CD4-positive, alpha-beta T cell (primary cell): Measurements from ENCODE around the gene CCDC24. TPM values are rescaled to one million over a fixed set of nuclear protein-coding genes. Genes with fewer than 3 reads are reported as not detected.

ENCODE experiments used
- ATAC-seq: fragments of 200-7000 bp; cut with Tn5 transposase; one replicate; pipeline ENCODE4 v1.10.0; 2022; ENCODE audit warnings: mild to moderate bottlenecking; ENCODE audit not compliant: poor library complexity
- CTCF ChIA-PET: fragments of 350-600 bp; sonication (Branson Sonifier 250); formaldehyde crosslinking; loops from one replicate; lab custom pipeline; 2021; ENCODE audit warnings: antibody characterized with exemption, inconsistent platforms; lab: Charles Lee
- POLR2A ChIA-PET: fragments of 350-600 bp; sonication (Branson Sonifier 250); formaldehyde crosslinking; loops from one replicate; lab custom pipeline; 2021; ENCODE audit warnings: antibody characterized with exemption, inconsistent platforms; lab: Charles Lee
- DNase-seq, 14 experiments: peaks; one replicate each; pipeline ENCODE4 v3.0.0-alpha.2; 2013 to 2020; ENCODE audit warnings: mixed read lengths in 2 of 14
- H3K27ac ChIP-seq, 2 donors: one replicate each; pipeline versions ENCODE4 v1.5.1 to v1.7.0; 2013; ENCODE audit warnings: low read length in 2 of 2, low read depth in 1 of 2, mild to moderate bottlenecking in 1 of 2
- H3K27me3 ChIP-seq, 2 experiments: 1 replicate in 1 of 2; 2 replicates in 1 of 2; pipeline versions ENCODE4 v1.6.1 to v1.7.0; 2013; ENCODE audit warnings: low read length in 2 of 2, control low read depth in 1 of 2, mild to moderate bottlenecking in 1 of 2, moderate library complexity in 1 of 2; ENCODE audit not compliant: insufficient read depth in 2 of 2, control insufficient read depth in 1 of 2
- H3K36me3 ChIP-seq: one replicate; pipeline ENCODE4 v1.6.1; 2013; ENCODE audit warnings: low read length, control low read depth; ENCODE audit not compliant: insufficient read depth
- H3K4me1 ChIP-seq: one replicate; pipeline ENCODE4 v1.6.1; 2013; ENCODE audit warnings: low read length, control low read depth; ENCODE audit not compliant: insufficient read depth
- H3K4me3 ChIP-seq: one replicate; pipeline ENCODE4 v1.5.1; 2013; ENCODE audit warnings: mild to moderate bottlenecking, low read length, moderate library complexity
- H3K9me3 ChIP-seq, 2 experiments: 1 replicate in 1 of 2; 2 replicates in 1 of 2; pipeline versions ENCODE4 v1.6.1 to v1.7.0; 2013; ENCODE audit warnings: low read length in 2 of 2, mild to moderate bottlenecking in 2 of 2, control low read depth in 1 of 2, moderate library complexity in 1 of 2; ENCODE audit not compliant: control insufficient read depth in 1 of 2, insufficient read depth in 1 of 2
- H3K27ac Mint-ChIP-seq: one replicate; pipeline ENCODE4 v1.8.0; 2020; ENCODE audit warnings: mixed read lengths
- H3K27me3 Mint-ChIP-seq: one replicate; pipeline ENCODE4 v1.8.0; 2021; ENCODE audit warnings: mixed read lengths
- H3K36me3 Mint-ChIP-seq: one replicate; pipeline ENCODE4 v1.8.0; 2021; ENCODE audit warnings: low read depth, mixed read lengths
- H3K4me1 Mint-ChIP-seq: one replicate; pipeline ENCODE4 v1.8.0; 2021; ENCODE audit warnings: low read depth, mixed read lengths
- H3K4me3 Mint-ChIP-seq: one replicate; pipeline ENCODE4 v1.8.0; 2020; ENCODE audit warnings: mild to moderate bottlenecking, mixed read lengths
- H3K9me3 Mint-ChIP-seq: one replicate; pipeline ENCODE4 v1.8.0; 2020; ENCODE audit warnings: mixed read lengths
- intact Hi-C, 2 experiments: fragments of 100-400 bp; cut with DNase I in 1 of 2; cut with micrococcal nuclease in 1 of 2; formaldehyde crosslinking; loops; one replicate each; pipeline versions ENCODE4 v1.15.1 to v1.9.0; 2023 to 2025; cut with DNase I, micrococcal nuclease
- total RNA-seq, 174 experiments: library from RNA in 2 of 174; stranded (reverse) in 2 of 174; gene quantifications; one replicate each; pipeline ENCODE4 v1.2.3 and lab custom pipeline; 2021 to 2026
- TF ChIP-seq, protein P1 (sequence below): fragments of 200-600 bp; IDR thresholded peaks from one replicate; pipeline ENCODE4 v1.8.0; 2022; ENCODE audit warnings: antibody characterized with exemption, mild to moderate bottlenecking

The CCDC24 gene
- total RNA-seq, 2 experiments from 2014 or later, result 0.98 to 1.4 TPM

DNA sequence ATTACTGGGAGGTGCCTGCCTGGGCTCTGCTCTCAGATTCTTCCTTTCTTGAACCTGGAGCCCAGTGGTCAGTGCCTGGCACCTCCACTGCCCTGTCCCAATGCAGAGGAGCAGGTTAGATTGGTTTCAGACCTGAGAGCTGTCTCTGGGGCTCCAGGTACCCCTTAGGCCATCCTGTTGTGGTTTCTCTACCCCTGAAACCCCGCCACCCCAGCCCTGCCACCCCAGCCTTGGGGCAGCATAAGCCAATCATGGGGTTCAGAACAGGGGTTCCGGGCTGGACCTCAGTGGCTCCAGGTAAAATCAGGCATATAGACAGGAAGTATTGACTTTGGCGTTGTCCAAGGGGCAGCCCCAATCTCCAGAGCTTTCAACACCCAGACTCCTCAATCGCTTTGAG lies 43.0 kb downstream of the CCDC24 start:
- no peak overlapping the region for H3K27ac Mint-ChIP-seq
- ChIA-PET CTCF (interaction anchor here (2.5 kb wide), 1 partner anchor 60 kb away, joined by 13 read pairs; the partner anchor contains the start of gene ATP6V0B), POLR2A (no interaction called here)
- H3K27me3 Mint-ChIP-seq, result no peaks in the 10 kb centered on the region
- Histone ChIP-seq H3K27me3 (no peaks in the 10 kb centered on the region), H3K4me3 (no peak overlapping the region), H3K9me3 (no peaks in the 10 kb centered on the region), H3K4me1 (peaks cover 15% of the 10 kb centered on the region), H3K27ac (no peak overlapping the region), H3K36me3 (no peaks in the 10 kb centered on the region)
- TF ChIP-seq, protein P1, sequence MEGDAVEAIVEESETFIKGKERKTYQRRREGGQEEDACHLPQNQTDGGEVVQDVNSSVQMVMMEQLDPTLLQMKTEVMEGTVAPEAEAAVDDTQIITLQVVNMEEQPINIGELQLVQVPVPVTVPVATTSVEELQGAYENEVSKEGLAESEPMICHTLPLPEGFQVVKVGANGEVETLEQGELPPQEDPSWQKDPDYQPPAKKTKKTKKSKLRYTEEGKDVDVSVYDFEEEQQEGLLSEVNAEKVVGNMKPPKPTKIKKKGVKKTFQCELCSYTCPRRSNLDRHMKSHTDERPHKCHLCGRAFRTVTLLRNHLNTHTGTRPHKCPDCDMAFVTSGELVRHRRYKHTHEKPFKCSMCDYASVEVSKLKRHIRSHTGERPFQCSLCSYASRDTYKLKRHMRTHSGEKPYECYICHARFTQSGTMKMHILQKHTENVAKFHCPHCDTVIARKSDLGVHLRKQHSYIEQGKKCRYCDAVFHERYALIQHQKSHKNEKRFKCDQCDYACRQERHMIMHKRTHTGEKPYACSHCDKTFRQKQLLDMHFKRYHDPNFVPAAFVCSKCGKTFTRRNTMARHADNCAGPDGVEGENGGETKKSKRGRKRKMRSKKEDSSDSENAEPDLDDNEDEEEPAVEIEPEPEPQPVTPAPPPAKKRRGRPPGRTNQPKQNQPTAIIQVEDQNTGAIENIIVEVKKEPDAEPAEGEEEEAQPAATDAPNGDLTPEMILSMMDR, result no peak
- no peaks in the 10 kb centered on the region for H3K36me3 Mint-ChIP-seq
- H3K9me3 Mint-ChIP-seq, result no peaks in the 10 kb centered on the region
- ATAC-seq (no peak), DNase-seq (no peak)
- H3K4me3 Mint-ChIP-seq, result no peak overlapping the region
- intact Hi-C loops, result loop anchor here in 1 of 2 experiments (5.0 kb wide), 4 partner anchors 42 to 638 kb away; partner anchors contain the start of genes ARMH1, CCDC24, DMAP1 and KDM4A
- H3K4me1 Mint-ChIP-seq, result peaks cover 17% of the 10 kb centered on the region

- no peak for ATAC-seq
- H3K27me3 ChIP-seq, result no peaks in the 10 kb centered on the region
- CTCF ChIA-PET, result interaction anchor here (2.0 to 2.5 kb wide), 2 partner anchors 30 to 60 kb away, joined by 13 to 49 read pairs; partner anchors contain the start of gene ATP6V0B
- POLR2A ChIA-PET, result no interaction called here
- no peak overlapping the region for H3K4me3 ChIP-seq
- Mint-ChIP-seq H3K27ac (no peak overlapping the region), H3K36me3 (no peaks in the 10 kb centered on the region), H3K4me3 (no peak overlapping the region), H3K4me1 (peaks cover 11% of the 10 kb centered on the region), H3K9me3 (no peaks in the 10 kb centered on the region), H3K27me3 (no peaks in the 10 kb centered on the region)
- intact Hi-C loops, result loop anchor here in 1 of 2 experiments (5.0 kb wide), 5 partner anchors 43 to 637 kb away; partner anchors contain the start of genes ARMH1, CCDC24, DMAP1 and KDM4A
- H3K4me1 ChIP-seq, result peaks cover 10% of the 10 kb centered on the region
- no peak overlapping the region for H3K27ac ChIP-seq
- H3K9me3 ChIP-seq, result no peaks in the 10 kb centered on the region
- no peaks in the 10 kb centered on the region for H3K36me3 ChIP-seq
- TF ChIP-seq, protein P1, result no peak
- no peak for DNase-seq
Observed at GRCh38 chr1:44034976-44035716, 43.7 kb downstream of the CCDC24 start.

DNA sequence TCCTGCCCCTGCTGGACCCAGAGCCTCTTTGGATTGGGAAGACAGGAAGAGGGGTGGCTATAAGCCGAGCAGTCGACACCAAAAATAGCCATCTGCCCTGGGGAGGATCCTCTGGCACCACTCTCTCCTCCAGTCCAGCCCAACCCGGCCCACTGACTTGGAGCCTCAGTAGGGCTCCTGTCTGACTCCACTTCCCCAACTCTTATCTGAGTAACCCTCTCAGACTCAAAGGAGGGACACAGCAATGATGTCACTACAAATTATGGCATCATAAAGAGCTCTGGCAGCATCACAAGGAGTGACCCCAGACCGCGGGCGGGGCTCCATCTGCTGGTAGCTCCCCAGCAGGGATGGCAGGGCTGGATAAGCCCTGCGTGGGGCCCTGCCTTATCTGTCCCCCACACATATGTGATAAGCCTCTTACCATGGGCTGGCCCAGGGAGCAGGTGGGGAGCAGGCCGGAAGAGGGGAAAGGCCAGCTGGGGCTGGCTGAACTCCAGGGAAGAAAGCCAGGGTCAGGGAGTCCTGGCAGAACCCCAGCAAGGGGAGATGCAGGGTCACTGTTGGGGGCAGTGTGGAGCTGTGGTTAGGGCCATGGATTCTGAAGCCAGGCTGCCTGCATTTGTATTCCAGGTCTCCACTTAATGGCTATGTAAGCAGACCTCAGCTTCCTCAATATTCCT lies 44.5 kb downstream of the CCDC24 start:
- Histone ChIP-seq H3K27ac (no peak overlapping the region), H3K4me3 (no peak overlapping the region), H3K9me3 (no peaks in the 10 kb centered on the region), H3K4me1 (peaks cover 10% of the 10 kb centered on the region), H3K36me3 (no peaks in the 10 kb centered on the region), H3K27me3 (no peaks in the 10 kb centered on the region)
- H3K27ac Mint-ChIP-seq, result no peak overlapping the region
- no peaks in the 10 kb centered on the region for H3K36me3 Mint-ChIP-seq
- intact Hi-C loops, result loop anchor here (1.0 to 5.0 kb wide), 4 partner anchors 31 to 507 kb away; no protein-coding TSS in a partner anchor
- no peaks in the 10 kb centered on the region for H3K27me3 Mint-ChIP-seq
- no peak overlapping the region for H3K4me3 Mint-ChIP-seq
- POLR2A ChIA-PET, result no interaction called here
- ATAC-seq (no peak), DNase-seq (no peak)
- TF ChIP-seq, protein P1, result no peak
- CTCF ChIA-PET, result interaction anchor here (1.0 to 2.5 kb wide), 7 partner anchors 9 to 506 kb away, joined by 3 to 49 read pairs (median 6); partner anchors contain the start of gene ATP6V0B
- no peaks in the 10 kb centered on the region for H3K9me3 Mint-ChIP-seq
- H3K4me1 Mint-ChIP-seq, result peaks cover 11% of the 10 kb centered on the region
